Central memory CD8-positive, alpha-beta T cell (primary cell): ENCODE measurements around the gene DUSP12.

Experiments used
- ATAC-seq: fragments of 150-1000 bp; cut with Tn5 transposase; replicated peaks from 2 replicates; pipeline ENCODE4 v1.10.0; 2022; ENCODE audit warnings: mild to moderate bottlenecking, moderate FRiP score, moderate number of reproducible peaks; ENCODE audit not compliant: poor library complexity, severe bottlenecking; ENCODE audit errors: extremely low read depth
- DNase-seq, 2 donors: peaks; one replicate each; pipeline ENCODE4 v3.0.0; 2021; ENCODE audit warnings: low spot score in 2 of 2
- H3K27ac Mint-ChIP-seq: one replicate; pipeline ENCODE4 v1.8.0; 2022; ENCODE audit warnings: low read depth, mild to moderate bottlenecking, moderate library complexity, mixed read lengths
- H3K27me3 Mint-ChIP-seq: one replicate; pipeline ENCODE4 v1.8.0; 2022; ENCODE audit warnings: mixed read lengths
- H3K36me3 Mint-ChIP-seq: one replicate; pipeline ENCODE4 v1.8.0; 2022; ENCODE audit warnings: mild to moderate bottlenecking, moderate library complexity, mixed read lengths; ENCODE audit not compliant: insufficient read depth
- H3K4me1 Mint-ChIP-seq: one replicate; pipeline ENCODE4 v1.8.0; 2022; ENCODE audit warnings: mixed read lengths
- H3K4me3 Mint-ChIP-seq: one replicate; pipeline ENCODE4 v1.8.0; 2022; ENCODE audit warnings: mild to moderate bottlenecking, moderate library complexity, mixed read lengths
- H3K9me3 Mint-ChIP-seq: one replicate; pipeline ENCODE4 v1.8.0; 2022; ENCODE audit warnings: mixed read lengths

DUSP12 gene

DNA sequence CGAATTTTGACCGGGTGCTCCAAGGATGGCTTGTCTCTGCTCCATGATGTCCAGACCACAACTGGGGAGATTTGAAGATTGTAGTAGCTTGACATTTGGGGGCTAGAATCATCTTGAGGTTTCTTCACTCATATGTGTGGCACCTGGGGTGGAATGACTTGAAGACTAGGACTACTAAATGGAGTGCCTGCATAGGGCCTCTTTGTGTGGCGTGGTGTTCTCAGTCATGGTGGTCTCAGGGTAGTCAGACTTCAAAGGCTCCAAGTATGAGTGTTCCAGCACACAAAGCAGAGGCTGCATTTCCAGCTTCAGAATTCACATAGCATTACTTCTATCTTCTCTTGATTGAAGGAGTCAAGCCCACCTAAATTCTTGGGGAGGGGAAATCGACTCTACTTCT is 33.3 kb downstream of the DUSP12 start:
- H3K9me3 Mint-ChIP-seq: no peaks in the 10 kb centered on the region
- peaks cover 5% of the 10 kb centered on the region for H3K4me1 Mint-ChIP-seq
- H3K4me3 Mint-ChIP-seq: no peak overlapping the region
- no peak for ATAC-seq
- H3K27me3 Mint-ChIP-seq: no peaks in the 10 kb centered on the region
- H3K27ac Mint-ChIP-seq: no peak overlapping the region
- DNase-seq: no peak
- H3K36me3 Mint-ChIP-seq: peaks cover 56% of the 10 kb centered on the region

DNA sequence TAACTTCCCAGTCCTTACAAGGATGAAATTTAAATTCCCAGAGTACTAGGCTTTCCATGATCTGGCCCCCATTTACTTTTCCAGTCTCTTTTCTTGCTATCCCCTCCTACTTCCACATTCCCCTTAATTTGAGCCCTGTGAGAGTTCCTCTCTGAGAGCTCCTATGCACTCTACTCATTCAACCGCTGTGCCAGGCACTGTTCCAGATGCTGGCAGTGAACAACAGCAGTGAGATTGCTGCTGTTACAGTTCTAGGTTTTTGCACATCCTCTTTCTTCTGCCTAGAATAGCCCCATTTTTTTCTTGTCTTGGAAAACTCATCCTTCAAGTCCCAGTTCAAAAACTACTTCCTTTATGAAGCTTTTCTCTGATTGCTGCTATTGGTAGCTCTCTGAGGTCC is 35.4 kb downstream of the DUSP12 start:
- peaks cover 11% of the 10 kb centered on the region for H3K4me1 Mint-ChIP-seq
- H3K9me3 Mint-ChIP-seq: no peaks in the 10 kb centered on the region
- no peak overlapping the region for H3K4me3 Mint-ChIP-seq
- H3K27ac Mint-ChIP-seq: no peak overlapping the region
- no peaks in the 10 kb centered on the region for H3K27me3 Mint-ChIP-seq
- ATAC-seq (no peak), DNase-seq (no peak)
- peaks cover 55% of the 10 kb centered on the region for H3K36me3 Mint-ChIP-seq

DNA sequence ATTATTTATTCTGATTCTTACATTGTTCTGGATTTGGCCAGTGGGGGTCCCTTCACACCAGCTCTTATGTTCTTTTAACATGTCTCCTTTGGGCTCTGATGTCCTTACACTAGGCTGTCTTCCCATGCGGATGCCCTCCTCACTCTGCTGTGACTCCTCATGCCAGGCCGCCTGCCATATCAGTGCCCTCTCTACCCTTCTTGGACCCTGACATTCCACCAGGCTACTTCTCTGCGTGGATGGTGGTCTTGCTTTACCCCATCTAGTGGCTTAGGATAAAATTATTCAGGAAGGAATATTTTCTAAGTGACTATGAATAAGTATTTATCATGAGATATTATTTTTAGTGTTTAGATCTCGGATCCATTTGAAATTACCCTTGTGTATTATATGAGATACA is 37.8 kb downstream of the DUSP12 start:
- no peaks in the 10 kb centered on the region for H3K9me3 Mint-ChIP-seq
- H3K4me1 Mint-ChIP-seq: peaks cover 11% of the 10 kb centered on the region
- no peak for DNase-seq
- no peak for ATAC-seq
- no peak overlapping the region for H3K4me3 Mint-ChIP-seq
- no peaks in the 10 kb centered on the region for H3K27me3 Mint-ChIP-seq
- no peak overlapping the region for H3K27ac Mint-ChIP-seq
- peaks cover 52% of the 10 kb centered on the region for H3K36me3 Mint-ChIP-seq

DNA sequence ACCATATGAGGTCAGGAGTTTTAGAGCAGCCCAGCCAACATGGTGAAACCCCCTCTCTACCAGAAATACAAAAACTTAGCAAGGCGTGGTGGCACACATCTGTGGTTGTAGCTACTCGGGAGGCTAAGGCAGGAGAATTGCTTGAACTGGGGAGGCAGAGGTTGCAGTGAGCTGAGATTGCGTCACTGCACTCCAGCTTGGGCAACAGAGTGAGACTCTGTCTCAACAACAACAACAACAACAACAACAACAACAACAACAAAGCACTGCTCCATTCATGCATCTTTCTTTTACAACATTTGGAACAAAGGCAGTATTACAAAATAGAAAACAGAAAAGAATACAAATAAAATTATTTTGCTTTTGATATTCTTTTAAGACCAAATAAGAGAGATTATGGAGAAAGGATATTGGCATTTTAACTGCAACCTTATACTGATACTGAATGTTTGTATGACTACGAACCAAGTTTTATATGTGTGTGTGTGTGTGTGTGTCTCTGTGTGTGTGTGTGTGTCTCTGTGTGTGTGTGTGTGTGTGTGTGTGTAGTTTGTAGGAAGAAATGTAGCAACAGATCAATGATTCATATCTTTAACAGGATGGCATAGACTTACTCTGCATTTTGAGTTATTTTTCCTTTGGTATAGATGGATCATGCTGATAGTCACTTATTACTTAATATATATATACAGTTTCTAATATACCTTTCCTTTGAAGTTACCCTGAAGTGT is 41.2 kb downstream of the DUSP12 start:
- peaks cover 11% of the 10 kb centered on the region for H3K4me1 Mint-ChIP-seq

DNA sequence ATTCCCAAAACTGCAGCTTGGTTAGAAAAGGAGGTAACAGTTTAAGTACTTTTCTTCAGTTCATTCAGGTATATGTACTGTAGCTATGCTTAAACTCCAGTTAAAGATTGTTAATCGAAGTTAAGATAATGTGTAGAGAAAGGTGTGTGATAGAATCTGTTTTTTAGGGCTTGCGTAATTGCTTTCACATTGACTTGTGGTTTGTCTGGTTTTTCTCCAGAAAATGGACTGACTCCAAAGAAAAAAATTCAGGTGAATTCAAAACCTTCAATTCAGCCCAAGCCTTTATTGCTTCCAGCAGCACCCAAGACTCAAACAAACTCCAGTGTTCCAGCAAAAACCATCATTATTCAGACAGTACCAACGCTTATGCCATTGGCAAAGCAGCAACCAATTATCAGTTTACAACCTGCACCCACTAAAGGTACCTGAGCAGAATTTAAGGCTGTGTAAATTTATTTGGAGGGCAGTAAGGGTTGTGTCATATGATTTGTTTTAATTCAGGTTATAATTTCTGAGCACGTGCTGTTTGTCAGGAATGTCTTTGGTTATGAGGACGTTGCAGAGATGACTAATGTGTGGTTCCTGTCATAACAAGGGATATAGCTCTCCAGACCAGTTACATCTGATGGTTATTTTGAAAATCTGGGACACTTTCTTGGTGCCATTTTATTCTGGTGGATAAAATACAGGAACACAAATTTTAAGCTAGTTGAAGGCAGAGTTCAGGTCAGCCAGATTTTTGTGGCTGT is 42.5 kb downstream of the DUSP12 start:
- no peak for ATAC-seq
- H3K9me3 Mint-ChIP-seq: no peaks in the 10 kb centered on the region

More for the DNA sequence above, 41.2 kb downstream of the DUSP12 start:
- Mint-ChIP-seq H3K27ac (peak overlapping the region; percentile 33), H3K27me3 (no peaks in the 10 kb centered on the region), H3K4me3 (no peak overlapping the region), H3K36me3 (peaks cover 53% of the 10 kb centered on the region), H3K9me3 (no peaks in the 10 kb centered on the region)
- no peak for DNase-seq
- no peak for ATAC-seq

DNA sequence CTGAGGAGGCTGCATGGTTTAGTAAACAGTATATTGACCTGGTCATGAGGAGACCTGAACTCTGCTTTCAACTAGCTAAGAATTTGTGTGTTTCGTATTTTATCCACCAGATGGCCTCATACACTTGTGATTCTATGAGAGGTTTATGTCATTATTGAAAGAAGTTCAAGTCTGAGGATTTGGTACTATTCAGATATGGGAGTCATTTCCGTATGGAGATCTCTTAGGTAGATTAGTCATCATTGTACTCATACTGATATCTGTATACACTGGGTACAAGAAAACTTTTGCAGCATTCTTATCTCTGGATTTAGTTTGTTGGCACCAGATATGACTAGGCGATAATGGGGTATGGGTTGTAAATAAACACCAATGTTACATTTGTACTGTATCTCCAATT is 43.2 kb downstream of the DUSP12 start:
- H3K27ac Mint-ChIP-seq: no peak overlapping the region
- DNase-seq: no peak

More for the DNA sequence above, 42.5 kb downstream of the DUSP12 start:
- H3K27ac Mint-ChIP-seq: no peak overlapping the region
- H3K4me1 Mint-ChIP-seq: peaks cover 11% of the 10 kb centered on the region
- DNase-seq: no peak
- H3K27me3 Mint-ChIP-seq: no peaks in the 10 kb centered on the region
- H3K36me3 Mint-ChIP-seq: peaks cover 46% of the 10 kb centered on the region
- H3K4me3 Mint-ChIP-seq: no peak overlapping the region

DNA sequence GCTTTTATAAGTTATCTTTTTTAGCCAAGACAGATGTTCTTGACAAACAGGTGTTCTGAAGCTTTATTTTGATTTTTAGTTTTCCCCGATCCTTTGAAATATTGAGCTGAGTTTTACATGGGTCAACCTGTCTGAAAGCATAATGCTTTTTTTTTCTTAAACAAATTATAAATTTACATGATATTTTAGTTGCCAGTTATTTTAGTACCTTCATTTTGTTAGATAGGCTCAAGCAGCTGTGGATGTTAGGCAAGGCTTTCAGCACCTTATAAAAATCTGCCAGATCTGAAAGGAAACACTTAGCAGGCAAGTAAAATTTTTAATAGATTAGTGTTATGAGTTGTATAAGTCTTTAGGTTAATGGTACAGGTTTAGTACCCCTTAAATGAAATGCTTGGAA is 50.2 kb downstream of the DUSP12 start:
- Mint-ChIP-seq H3K27me3 (no peaks in the 10 kb centered on the region), H3K27ac (no peak overlapping the region), H3K4me1 (no peaks in the 10 kb centered on the region), H3K36me3 (peaks cover 36% of the 10 kb centered on the region), H3K9me3 (no peaks in the 10 kb centered on the region), H3K4me3 (no peak overlapping the region)
- DNase-seq: no peak
- ATAC-seq: no peak

More for the DNA sequence above, 43.2 kb downstream of the DUSP12 start:
- no peaks in the 10 kb centered on the region for H3K27me3 Mint-ChIP-seq
- H3K4me1 Mint-ChIP-seq: peaks cover 6% of the 10 kb centered on the region
- H3K4me3 Mint-ChIP-seq: no peak overlapping the region
- H3K36me3 Mint-ChIP-seq: peaks cover 48% of the 10 kb centered on the region
- no peak for ATAC-seq
- no peaks in the 10 kb centered on the region for H3K9me3 Mint-ChIP-seq

DNA sequence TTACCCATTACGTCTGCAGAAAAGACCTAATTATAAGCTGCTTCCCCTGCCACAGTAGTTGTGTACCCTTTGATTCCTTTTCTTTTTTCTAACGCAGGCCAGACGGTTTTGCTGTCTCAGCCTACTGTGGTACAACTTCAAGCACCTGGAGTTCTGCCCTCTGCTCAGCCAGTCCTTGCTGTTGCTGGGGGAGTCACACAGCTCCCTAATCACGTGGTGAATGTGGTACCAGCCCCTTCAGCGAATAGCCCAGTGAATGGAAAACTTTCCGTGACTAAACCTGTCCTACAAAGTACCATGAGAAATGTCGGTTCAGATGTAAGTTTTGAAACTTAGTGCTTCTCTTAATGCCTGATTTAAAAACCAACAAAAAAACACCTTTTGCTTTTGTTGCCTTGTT is 52.4 kb downstream of the DUSP12 start:
- peaks cover 13% of the 10 kb centered on the region for H3K4me1 Mint-ChIP-seq
- H3K9me3 Mint-ChIP-seq: no peaks in the 10 kb centered on the region
- H3K27ac Mint-ChIP-seq: no peak overlapping the region
- DNase-seq (no peak), ATAC-seq (no peak)
- no peak overlapping the region for H3K4me3 Mint-ChIP-seq
- H3K36me3 Mint-ChIP-seq: peaks cover 37% of the 10 kb centered on the region
- no peaks in the 10 kb centered on the region for H3K27me3 Mint-ChIP-seq

DNA sequence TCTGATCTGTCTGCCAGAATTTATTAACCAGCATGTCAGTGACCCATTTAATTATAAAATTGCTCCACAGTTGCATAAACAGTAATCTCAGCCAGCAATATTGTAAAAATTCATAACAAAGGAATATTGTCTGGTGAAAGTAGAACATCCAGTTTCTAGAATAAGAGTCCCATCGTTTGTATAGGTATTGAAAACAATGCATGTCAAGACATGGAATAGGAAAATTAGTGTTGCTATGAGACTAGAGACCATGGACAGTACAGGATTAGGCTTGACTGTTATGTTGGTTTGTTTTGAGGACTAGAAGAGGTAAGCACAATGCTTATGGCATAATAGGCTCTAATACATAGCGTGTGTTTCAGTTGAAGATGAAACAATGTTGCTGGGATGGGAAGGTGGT is 53.6 kb downstream of the DUSP12 start:
- no peak overlapping the region for H3K4me3 Mint-ChIP-seq
- no peaks in the 10 kb centered on the region for H3K27me3 Mint-ChIP-seq
- H3K27ac Mint-ChIP-seq: no peak overlapping the region
- H3K9me3 Mint-ChIP-seq: no peaks in the 10 kb centered on the region
- ATAC-seq (no peak), DNase-seq (no peak)
- peaks cover 26% of the 10 kb centered on the region for H3K36me3 Mint-ChIP-seq
- H3K4me1 Mint-ChIP-seq: peaks cover 17% of the 10 kb centered on the region

DNA sequence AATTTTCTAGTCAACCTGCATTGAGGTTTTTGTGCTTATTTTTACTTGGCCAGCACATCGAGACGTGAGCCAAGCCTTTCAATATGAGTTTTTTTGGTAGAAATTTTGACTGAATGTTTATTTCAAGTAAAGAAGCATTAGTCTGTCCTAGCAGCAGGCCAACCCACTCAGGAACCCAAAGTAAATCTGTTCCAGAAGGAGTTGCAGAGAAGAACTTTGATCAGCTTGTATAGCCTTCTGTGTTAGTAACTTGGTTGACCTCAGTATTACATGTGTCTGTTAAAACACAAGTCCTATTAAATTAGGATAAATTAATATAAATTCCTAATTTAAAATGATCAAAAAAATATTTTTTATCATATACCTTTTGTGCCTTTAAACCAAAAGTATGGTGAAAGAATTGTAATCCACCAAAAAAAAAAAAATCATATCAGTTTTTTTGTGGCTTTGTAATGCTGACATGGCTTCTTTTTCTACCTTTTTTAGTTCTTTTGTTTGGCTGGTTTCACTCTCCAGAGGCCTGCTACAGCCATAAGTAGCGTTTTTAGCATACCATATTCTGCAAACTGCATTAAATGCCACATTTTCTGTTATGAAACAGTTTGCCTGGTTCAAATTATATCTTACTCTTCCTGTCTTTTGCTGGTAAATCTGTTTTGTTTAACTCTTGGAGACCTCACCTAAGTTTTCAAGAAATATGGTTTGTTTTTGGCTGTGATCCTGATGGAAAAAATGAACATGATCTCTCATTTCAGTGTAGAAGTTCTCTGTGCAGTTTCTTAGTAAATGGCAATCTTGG is 56.0 kb downstream of the DUSP12 start:
- peaks cover 31% of the 10 kb centered on the region for H3K36me3 Mint-ChIP-seq
- peaks cover 8% of the 10 kb centered on the region for H3K9me3 Mint-ChIP-seq
- no peak overlapping the region for H3K4me3 Mint-ChIP-seq
- no peak for ATAC-seq
- peaks cover 17% of the 10 kb centered on the region for H3K4me1 Mint-ChIP-seq
- no peaks in the 10 kb centered on the region for H3K27me3 Mint-ChIP-seq
- H3K27ac Mint-ChIP-seq: peak overlapping the region; percentile 35
- no peak for DNase-seq
